T-helper 1 cell treated with Interleukin-12 subunit alpha and Interleukin-12 subunit beta and Interleukin-4 antibody, amounts not matched to agents 30 μg/mL and 1 μg/mL, for 36 hours (primary cell): ENCODE measurements around the gene RINT1.
"Not testable (repeated sequence)": the region's sequence is repeated elsewhere in the genome, so short reads cannot be mapped to it uniquely, and the experiment has no call there.

ENCODE experiments used
- H3K27ac Mint-ChIP-seq: one replicate; pipeline ENCODE4 v1.8.0; 2021; ENCODE audit warnings: mild to moderate bottlenecking, mixed read lengths
- H3K27me3 Mint-ChIP-seq: one replicate; pipeline ENCODE4 v1.8.0; 2021; ENCODE audit warnings: low read depth, mixed read lengths
- H3K36me3 Mint-ChIP-seq: one replicate; pipeline ENCODE4 v1.8.0; 2021; ENCODE audit warnings: low read depth, mixed read lengths
- H3K4me1 Mint-ChIP-seq: one replicate; pipeline ENCODE4 v1.8.0; 2021; ENCODE audit warnings: low read depth, mixed read lengths
- H3K4me3 Mint-ChIP-seq: one replicate; pipeline ENCODE4 v1.8.0; 2021; ENCODE audit warnings: mild to moderate bottlenecking, moderate library complexity, mixed read lengths
- H3K9me3 Mint-ChIP-seq: one replicate; pipeline ENCODE4 v1.8.0; 2021; ENCODE audit warnings: mixed read lengths

RINT1 gene

DNA sequence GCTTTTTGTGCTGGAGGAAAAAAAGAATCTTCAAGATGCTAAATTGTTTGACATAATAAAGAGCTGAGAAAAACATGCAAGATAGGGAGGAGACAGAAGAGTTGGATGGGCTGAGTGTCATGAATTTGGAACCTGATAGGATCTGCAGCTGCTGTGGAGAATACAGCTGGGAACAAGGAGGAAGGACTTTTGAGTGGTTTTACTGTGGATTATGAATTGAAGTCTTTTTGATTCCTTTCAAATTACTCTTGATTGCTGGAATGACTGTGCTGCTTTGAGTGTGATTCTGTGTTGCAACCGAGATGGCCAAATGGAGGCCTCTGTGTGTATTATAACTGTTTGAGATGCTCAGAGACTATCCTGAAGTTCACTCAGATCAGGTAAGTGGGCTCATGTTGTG lies 45.2 kb downstream of the RINT1 start:
- no peak overlapping the region for H3K4me3 Mint-ChIP-seq
- no peaks in the 10 kb centered on the region for H3K27me3 Mint-ChIP-seq
- peaks cover under 1% of the 10 kb centered on the region for H3K36me3 Mint-ChIP-seq
- H3K9me3 Mint-ChIP-seq: no peaks in the 10 kb centered on the region
- no peak overlapping the region for H3K27ac Mint-ChIP-seq
- H3K4me1 Mint-ChIP-seq: peaks cover 6% of the 10 kb centered on the region

DNA sequence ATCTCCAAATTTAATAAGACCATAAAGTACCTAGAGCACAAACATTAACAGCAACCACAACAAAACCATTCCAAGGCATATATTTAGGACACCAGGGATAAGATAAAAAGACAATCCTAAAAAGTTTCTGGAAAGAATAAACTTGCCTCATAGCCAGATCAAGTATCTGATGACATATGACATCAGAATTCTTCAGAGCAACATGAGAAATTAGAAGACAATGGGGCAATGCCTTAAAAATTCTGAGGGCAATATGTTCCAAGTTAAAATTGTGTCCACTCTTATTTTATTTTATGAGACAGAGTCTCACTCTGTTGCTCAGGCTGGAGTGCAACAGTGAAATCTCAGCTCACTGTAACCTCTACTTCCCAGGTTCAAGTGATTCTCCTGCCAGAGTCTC lies 46.5 kb downstream of the RINT1 start:
- H3K36me3 Mint-ChIP-seq: no peaks in the 10 kb centered on the region
- peaks cover 6% of the 10 kb centered on the region for H3K4me1 Mint-ChIP-seq
- no peaks in the 10 kb centered on the region for H3K27me3 Mint-ChIP-seq
- no peaks in the 10 kb centered on the region for H3K9me3 Mint-ChIP-seq
- no peak overlapping the region for H3K27ac Mint-ChIP-seq
- H3K4me3 Mint-ChIP-seq: no peak overlapping the region

DNA sequence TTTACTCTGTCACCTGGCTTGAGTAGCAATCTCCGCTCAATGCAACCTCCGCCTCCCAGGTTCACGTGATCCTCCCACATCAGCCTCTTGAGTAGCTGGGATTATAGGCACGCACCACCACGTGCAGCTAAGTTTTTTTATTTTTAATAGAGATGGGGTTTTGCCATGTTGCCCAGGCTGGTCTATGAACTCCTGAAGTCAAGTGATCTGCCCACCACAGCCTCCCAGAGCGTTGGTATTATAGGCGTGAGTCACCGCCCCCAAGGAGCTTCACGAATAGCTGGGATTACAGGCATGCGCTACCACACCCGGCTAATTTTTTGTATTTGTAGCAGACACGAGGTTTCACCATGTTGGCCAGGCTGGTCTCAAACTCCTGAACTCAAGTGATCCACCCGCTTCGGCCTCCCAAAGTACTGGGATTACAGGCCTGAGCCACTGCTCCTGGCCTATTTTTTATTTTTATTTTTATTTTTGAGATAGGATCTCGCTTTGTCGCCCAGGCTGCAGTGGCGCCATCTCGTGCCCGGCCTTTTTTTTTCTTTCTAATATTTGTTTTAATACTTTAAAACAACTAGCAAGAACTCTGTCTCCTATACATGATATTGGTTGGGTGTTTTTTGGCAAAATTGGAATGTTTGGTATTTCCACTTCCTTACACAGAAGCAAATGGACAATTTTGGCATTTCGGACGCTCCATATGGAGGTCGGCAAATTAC lies 48.2 kb downstream of the RINT1 start:
- Mint-ChIP-seq H3K27ac (no peak overlapping the region), H3K9me3 (peaks cover 11% of the 10 kb centered on the region), H3K27me3 (no peaks in the 10 kb centered on the region), H3K36me3 (no peaks in the 10 kb centered on the region), H3K4me3 (no peak overlapping the region), H3K4me1 (peaks cover 6% of the 10 kb centered on the region)

DNA sequence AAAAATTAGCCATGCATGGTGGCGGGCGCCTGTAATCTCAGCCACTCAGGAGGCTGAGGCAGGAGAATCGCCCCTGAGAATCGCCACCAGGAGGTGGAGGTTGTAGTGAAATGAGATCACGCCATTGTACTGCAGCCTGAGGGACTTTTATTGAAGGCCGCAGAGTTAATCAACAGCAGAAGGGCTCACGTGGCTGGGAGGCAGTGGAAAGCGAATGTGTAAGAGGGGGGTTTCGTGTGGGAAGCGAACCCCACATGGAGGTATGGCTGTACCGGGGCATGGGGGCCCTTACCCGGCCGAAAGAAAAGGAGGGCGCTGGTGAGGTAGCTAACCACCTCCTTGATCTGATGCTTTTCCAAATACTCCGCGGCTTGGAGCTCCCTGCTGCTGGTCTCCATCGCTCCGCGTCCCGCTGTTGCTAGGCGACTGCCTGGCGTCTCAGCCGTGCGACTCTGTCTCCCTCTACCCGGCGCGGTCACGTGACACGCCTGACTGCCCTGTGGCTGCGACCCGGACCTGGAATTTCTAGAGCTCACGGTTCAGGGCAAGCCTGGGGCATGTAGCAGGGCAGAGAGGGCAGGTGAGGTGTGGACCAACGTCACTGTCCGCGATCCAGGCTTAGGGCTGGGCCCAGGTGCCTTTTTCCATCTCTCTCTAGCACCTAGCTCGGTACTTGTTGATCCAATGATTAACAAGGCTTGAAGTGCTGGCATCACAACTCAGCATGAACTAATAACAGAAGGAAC lies 49.2 kb downstream of the RINT1 start, which contains the start of gene EFCAB10:
Gene EFCAB10, minus strand, starts transcription at position 428 of the 746 bp plus-strand sequence. Its CDS starts 30 bp downstream, at position 398.
- H3K27ac Mint-ChIP-seq: no peak within 1 kb of the TSS
- no peaks in the 10 kb centered on the region for H3K27me3 Mint-ChIP-seq
- no peaks in the 10 kb centered on the region for H3K36me3 Mint-ChIP-seq
- peak within 1 kb of the TSS; percentile 70 for H3K4me3 Mint-ChIP-seq
- peaks cover 11% of the 10 kb centered on the region for H3K9me3 Mint-ChIP-seq
- peaks cover 9% of the 10 kb centered on the region for H3K4me1 Mint-ChIP-seq

DNA sequence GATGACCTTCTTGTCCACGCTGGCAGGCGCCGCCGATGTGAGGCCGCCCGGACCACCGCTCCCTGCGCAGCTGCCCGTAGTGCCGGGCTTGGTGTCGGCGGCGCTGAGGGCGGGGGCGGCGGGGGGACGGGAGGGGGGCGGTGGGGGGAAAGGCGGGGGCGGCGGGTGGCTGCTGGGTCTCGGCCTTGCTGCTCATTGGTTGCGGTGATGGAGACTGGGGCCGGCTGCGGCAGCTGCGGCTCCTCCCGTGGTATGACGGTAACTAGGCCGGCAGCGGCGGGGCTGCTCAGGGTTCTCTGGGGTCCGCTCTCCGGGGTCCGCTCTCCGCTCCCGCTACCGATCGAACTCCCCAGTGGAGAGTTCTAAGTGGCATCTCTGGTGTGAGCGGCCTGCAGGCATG lies 51.1 kb downstream of the RINT1 start:
- H3K4me3 Mint-ChIP-seq: no peak overlapping the region
- H3K36me3 Mint-ChIP-seq: no peaks in the 10 kb centered on the region
- no peaks in the 10 kb centered on the region for H3K27me3 Mint-ChIP-seq
- H3K4me1 Mint-ChIP-seq: peaks cover 11% of the 10 kb centered on the region
- no peak overlapping the region for H3K27ac Mint-ChIP-seq
- H3K9me3 Mint-ChIP-seq: peaks cover 11% of the 10 kb centered on the region

DNA sequence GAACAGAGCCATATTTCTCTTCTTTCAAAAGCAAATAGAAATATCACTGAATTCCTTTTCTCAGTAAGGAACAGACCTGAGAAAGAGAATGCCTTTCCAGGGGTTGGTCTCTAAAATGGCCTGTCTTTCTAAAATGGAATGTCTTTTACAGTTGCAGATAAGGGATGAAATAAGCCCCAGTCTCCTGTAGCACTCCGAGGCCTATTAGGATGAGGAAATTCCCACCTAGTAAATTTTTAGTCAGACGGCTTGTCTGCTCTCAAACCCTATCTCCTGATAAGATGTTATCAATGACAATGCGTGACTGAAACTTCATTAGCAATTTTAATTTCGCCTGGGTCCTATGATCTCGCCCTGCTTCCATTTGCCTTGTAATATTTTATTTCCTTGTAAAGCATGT lies 52.2 kb downstream of the RINT1 start:
- Mint-ChIP-seq H3K27me3 (no peaks in the 10 kb centered on the region), H3K4me1 (peaks cover 13% of the 10 kb centered on the region), H3K36me3 (no peaks in the 10 kb centered on the region), H3K9me3 (peaks cover 11% of the 10 kb centered on the region), H3K4me3 (no peak overlapping the region), H3K27ac (no peak overlapping the region)

DNA sequence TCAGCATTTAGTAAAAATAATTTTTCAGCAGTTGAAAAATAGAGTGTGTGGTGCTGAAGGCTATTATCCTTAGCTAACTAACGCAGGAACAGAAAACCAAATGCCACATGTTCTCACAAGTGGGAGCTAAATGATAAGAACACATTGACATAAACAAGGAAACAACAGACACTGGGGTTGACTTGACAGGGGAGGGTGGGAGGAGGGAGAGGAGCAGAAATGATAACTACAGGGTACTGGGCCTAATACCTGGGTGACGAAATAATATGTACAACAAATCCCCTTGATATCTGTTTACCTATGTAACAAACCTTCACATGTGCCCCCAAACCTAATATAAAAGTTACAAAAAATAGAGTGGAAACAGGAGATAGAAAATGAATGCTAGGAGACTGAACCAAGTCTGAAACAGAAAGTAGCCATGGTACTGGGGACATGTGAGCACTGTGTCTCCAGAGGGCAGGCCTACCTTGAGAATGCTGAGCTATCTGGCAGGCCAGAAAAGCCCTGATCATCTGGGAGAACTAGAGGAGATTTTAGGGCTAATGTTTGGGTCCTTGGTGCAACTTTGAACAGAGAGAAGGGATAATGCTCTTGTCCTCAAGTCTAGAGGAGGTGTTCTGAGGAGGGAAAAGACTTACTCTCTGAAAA lies 54.0 kb downstream of the RINT1 start:
- Mint-ChIP-seq H3K4me1 (peaks cover 15% of the 10 kb centered on the region), H3K27ac (peak overlapping the region; percentile 43), H3K27me3 (no peaks in the 10 kb centered on the region), H3K36me3 (no peaks in the 10 kb centered on the region), H3K4me3 (no peak overlapping the region), H3K9me3 (peaks cover 11% of the 10 kb centered on the region)

DNA sequence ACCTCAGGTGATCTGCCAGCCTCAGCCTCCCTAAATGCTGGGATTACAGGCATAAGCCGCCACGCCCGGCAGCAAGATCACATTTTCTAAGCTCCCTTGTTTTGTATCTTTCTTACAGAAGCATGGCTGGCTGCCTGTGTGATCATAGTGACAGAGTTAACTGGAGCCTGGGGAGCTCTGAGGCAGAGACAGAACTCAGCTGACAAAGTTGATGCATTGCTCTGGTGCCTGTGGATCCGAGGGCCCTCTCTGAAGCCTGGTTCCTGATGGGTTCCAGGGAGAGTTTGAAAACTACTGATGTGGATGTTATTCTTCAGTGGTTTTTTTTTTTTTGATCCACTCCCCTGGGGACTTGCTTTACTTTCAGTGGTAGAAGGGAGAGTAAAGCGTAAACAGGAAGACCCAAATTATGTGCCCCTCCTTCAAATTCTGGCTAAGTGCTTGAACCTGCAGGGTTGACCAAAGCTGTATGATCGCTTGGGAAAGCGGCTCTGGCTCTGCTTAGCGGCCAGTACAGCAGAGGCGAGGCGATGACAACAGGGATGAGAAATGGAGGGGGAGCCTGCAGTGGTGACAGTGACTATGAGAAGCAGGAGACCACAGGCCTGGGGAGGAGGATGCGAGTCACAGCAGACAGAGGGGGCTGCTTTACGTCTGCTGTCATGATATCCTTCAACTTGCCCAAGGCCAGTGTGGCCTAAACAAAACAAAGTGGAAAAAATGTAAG lies 56.1 kb downstream of the RINT1 start:
- no peaks in the 10 kb centered on the region for H3K36me3 Mint-ChIP-seq
- H3K27me3 Mint-ChIP-seq: no peaks in the 10 kb centered on the region
- peaks cover 10% of the 10 kb centered on the region for H3K4me1 Mint-ChIP-seq
- H3K27ac Mint-ChIP-seq: no peak overlapping the region
- no peak overlapping the region for H3K4me3 Mint-ChIP-seq
- H3K9me3 Mint-ChIP-seq: peaks cover 11% of the 10 kb centered on the region

DNA sequence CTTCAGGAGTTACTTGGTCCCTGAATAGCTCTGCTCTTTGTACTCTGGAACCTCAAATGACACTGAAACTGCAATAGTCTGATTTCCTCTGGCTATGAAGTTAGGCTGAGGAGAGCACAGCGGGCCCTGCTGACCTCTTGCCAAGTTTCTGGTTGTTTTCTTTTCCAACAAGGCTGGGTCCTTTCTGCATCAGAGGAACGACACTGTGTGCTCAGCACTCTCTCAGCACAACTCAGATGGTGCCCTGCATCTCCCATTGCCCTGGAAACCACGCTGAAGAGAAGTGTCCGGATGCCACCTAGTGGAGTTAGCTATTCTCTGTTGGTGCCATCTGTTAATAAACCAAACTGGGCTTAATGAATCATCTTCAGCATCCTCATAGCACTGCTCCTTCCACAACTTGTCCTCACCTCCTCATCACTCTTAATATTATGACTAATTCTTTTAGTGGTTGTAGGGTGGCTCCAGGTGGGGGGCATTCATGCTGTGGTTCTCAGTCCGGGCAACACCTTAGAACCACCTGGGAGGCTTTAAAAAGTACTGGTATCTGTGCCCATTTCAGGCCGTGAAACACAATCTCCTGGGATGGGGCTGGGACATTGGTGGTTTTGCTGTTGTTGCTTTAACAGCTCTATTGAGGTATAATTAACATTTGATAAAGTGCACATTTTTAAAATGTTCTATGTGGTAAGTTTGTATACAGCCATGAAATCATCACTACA lies 57.5 kb downstream of the RINT1 start:
- Mint-ChIP-seq H3K36me3 (no peaks in the 10 kb centered on the region), H3K4me1 (peaks cover 10% of the 10 kb centered on the region), H3K27ac (no peak overlapping the region), H3K9me3 (peaks cover 2% of the 10 kb centered on the region), H3K27me3 (peaks cover 3% of the 10 kb centered on the region), H3K4me3 (no peak overlapping the region)

DNA sequence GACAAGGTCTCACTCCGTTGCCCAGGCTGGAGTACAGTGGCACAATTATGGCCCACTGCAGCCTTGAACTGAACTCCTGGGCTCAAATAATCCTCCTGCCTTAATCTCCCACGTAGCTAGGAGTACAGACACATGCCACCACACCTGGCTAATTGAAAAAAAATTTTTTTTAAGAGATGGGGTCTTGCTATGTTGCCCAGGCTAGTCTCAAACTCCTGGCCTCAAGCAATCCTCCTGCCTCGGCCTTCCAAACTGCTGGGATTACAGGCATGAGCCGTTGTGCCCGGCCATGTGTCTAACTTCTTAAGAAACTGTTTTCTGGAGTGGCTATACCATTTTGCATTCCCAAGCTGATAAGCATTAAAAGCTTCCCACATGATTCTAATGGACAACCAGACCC lies 58.8 kb downstream of the RINT1 start:
- peaks cover 10% of the 10 kb centered on the region for H3K4me1 Mint-ChIP-seq
- H3K27me3 Mint-ChIP-seq: peaks cover 7% of the 10 kb centered on the region
- H3K4me3 Mint-ChIP-seq: no peak overlapping the region
- no peaks in the 10 kb centered on the region for H3K9me3 Mint-ChIP-seq
- no peaks in the 10 kb centered on the region for H3K36me3 Mint-ChIP-seq
- no peak overlapping the region for H3K27ac Mint-ChIP-seq

DNA sequence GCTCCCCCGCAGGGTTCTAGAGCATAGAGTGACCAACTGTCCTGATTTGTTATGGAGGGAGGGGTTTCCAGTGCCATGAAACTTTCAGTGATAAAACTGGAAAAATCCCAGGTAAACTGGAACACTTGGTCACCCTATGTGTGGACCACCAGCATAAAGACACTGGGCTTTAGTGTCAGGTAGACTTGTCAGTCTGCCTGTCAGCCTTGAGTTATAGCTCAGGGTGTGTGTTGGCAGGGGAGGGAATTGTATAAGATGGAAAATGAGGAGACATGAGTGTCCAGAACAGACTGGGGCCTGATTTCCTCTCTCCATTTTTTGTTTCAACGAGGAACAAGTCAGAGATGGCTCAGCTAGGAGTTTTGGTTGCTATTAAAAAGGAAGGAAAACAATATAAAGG lies 59.5 kb downstream of the RINT1 start:
- Mint-ChIP-seq H3K27me3 (peaks cover 8% of the 10 kb centered on the region), H3K4me3 (no peak overlapping the region), H3K36me3 (no peaks in the 10 kb centered on the region), H3K4me1 (peaks cover 6% of the 10 kb centered on the region), H3K9me3 (no peaks in the 10 kb centered on the region), H3K27ac (no peak overlapping the region)

DNA sequence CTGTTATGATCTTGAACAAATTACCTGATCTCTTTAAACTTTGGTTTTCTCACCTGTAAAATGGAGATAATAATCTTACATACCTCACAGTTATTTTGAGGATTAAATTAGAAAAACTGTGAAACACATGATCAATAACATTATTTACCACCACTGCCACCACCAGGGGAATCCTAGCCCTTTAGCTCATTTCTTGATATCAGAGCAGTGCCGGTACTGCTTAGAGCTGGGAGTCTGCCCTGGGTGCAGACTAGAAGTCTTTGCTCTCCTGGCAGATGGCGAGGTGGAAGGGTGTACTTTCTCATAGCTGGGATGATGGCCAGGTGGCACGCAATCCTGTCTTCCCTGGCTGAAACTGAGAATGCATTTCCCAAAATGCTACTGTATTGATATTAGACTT lies 62.0 kb downstream of the RINT1 start:
- peaks cover 17% of the 10 kb centered on the region for H3K27me3 Mint-ChIP-seq
- peaks cover 3% of the 10 kb centered on the region for H3K4me1 Mint-ChIP-seq
- H3K27ac Mint-ChIP-seq: no peak overlapping the region
- H3K36me3 Mint-ChIP-seq: no peaks in the 10 kb centered on the region
- no peaks in the 10 kb centered on the region for H3K9me3 Mint-ChIP-seq
- H3K4me3 Mint-ChIP-seq: no peak overlapping the region

DNA sequence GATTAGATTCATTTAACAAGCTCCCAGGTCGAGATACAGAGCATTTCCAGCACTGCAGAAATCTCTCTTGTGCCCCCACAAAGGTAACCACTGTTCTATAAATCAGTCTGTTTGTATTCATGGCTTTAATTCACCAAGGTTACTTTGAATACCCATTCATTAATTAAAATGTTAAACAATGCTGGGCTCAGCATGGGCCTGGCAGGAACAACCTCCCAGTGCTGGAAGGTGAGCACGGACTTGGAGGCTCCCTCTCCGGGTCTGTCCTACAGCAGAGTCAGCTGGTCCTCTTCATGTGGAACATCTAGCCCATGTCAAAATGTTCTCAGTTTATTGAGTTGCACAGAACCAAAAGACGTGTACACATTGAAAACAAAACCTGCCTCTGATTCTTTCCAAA lies 64.9 kb downstream of the RINT1 start:
- Mint-ChIP-seq H3K4me3 (no peak overlapping the region), H3K27ac (no peak overlapping the region), H3K36me3 (no peaks in the 10 kb centered on the region), H3K9me3 (no peaks in the 10 kb centered on the region), H3K4me1 (no peaks in the 10 kb centered on the region), H3K27me3 (peaks cover 18% of the 10 kb centered on the region)

DNA sequence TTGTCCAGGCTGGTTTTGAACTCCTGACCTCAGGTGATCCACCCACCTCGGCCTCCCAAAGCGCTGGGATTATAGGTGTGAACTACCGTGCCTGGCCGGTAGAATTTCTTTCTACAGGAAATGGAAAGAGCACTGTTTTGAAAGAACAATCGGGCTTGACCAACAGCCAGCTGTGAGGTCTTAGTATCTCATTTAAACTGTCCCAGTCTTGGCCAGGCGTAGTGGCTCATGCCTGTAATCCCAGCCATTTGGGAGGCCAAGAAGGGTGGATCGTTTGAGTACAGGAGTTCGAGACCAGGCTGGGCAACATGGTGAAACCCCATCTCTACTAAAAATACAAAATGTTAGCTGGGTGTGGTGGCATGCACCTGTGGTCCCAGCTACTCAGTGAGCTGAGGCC lies 67.1 kb downstream of the RINT1 start:
- not testable (repeated sequence) for H3K9me3 Mint-ChIP-seq

More for the DNA sequence above, 67.1 kb downstream of the RINT1 start:
- not testable (repeated sequence) for H3K36me3 Mint-ChIP-seq, H3K4me3 Mint-ChIP-seq, H3K27ac Mint-ChIP-seq, H3K4me1 Mint-ChIP-seq
- peaks cover 25% of the 10 kb centered on the region for H3K27me3 Mint-ChIP-seq
